Measurements from ENCODE around the gene SLC48A1. TPM values are rescaled to one million over a fixed set of nuclear protein-coding genes. Genes with fewer than 3 reads are reported as not detected.
A peak's percentile ranks its signal among the peaks of the same experiment; 100 is the strongest.

The SLC48A1 gene
- total RNA-seq, 1 experiment from 2014 or later, result 20.0 TPM

DNA sequence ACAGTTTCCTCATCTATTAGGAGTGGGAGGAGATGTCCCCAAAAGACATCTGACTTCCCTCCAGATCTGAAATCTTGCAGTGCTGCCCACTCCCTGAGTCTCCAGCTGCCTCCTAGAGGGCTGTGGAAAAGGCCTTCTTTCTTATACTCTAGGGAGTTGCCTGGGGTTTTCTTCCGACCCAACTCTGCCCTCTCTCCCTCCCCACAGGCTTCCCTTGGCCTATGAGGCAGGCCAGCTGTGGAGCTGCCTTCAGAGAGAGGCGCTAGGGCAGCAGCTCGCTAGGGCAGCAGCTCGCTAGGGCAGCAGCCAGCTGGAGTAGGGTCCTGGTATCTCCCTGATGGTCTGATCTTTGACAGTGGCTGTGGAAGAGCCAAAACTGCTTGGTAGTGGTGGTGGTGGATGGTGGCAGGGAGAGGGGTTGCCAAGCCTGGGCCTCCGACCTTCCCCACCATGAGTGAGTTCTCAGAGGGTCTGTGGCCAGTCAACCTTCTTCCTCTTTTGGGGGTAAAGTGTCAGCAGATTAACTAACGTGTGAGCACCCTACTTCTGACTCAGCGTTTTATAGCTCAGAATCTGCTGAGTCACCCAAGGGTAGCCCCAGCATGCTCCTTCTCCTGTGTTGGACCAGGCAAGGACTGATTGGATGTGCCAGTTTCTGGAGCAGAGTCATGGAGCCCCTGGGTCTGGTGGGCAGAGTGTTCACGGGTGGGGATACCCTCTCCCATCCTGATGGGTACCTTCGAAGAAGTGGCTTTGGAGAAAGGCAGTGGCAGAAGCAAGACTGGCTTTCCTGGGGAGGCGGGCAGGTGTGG is 2.3 kb downstream of the SLC48A1 start:
- H3K4me2 ChIP-seq (ENCODE audit: low read length), result peak overlapping the region; percentile 99
- H3K36me3 ChIP-seq (ENCODE audit: control insufficient read depth in 1 of 2, insufficient read depth in 2 of 2, low read length in 2 of 2), result no peaks in the 10 kb centered on the region
- CTCF ChIA-PET, result interaction anchor here (4.0 to 5.4 kb wide), 3 partner anchors 8 to 63 kb away, joined by 25 to 70 read pairs (median 30); no protein-coding TSS in a partner anchor
- H3K9ac ChIP-seq (ENCODE audit: low read length), result no peak overlapping the region
- H3K9me3 ChIP-seq (ENCODE audit: control insufficient read depth in 1 of 2, insufficient read depth in 1 of 2, low read depth in 1 of 2, low read length in 2 of 2), result no peaks in the 10 kb centered on the region
- no peaks in the 10 kb centered on the region for H4K20me1 ChIP-seq (ENCODE audit: insufficient read depth)
- RAD21 ChIA-PET (ENCODE audit: low non-redundant PET in 1 of 2, low total read pairs in 2 of 2, uncharacterized antibody in 2 of 2, unreplicated experiment in 2 of 2), result interaction anchor here in 1 of 2 experiments (1.2 kb wide), 1 partner anchor 60 kb away, joined by 3 read pairs; no protein-coding TSS in a partner anchor
- DNase-seq (ENCODE audit: low read depth, low spot score) (no peak), ATAC-seq (no peak)
- H3K27me3 ChIP-seq (ENCODE audit: insufficient read depth, low read length), result no peaks in the 10 kb centered on the region
- peaks cover 24% of the 10 kb centered on the region for H3K79me2 ChIP-seq (ENCODE audit: insufficient read depth, low read length)
- POLR2A ChIA-PET, result no interaction called here
- peaks cover 19 to 51% of the 10 kb centered on the region in 2 experiments for H3K4me1 ChIP-seq (ENCODE audit: control insufficient read depth in 1 of 2, insufficient read depth in 2 of 2, low read length in 2 of 2)
- H3K4me3 ChIP-seq (replicated peaks in 1 of 2; ENCODE audit: low read depth in 1 of 2, low read length in 2 of 2), result no peak overlapping the region
- BruUV-seq (replicated peaks), result no TSS peak
- no peaks in the 10 kb centered on the region for H3K9me2 ChIP-seq (ENCODE audit: insufficient read depth)
- H2AFZ ChIP-seq (ENCODE audit: low read depth, low read length, poor library complexity, severe bottlenecking), result no peak overlapping the region
- H3K27ac ChIP-seq (ENCODE audit: low read depth, low read length), result no peak overlapping the region
- intact Hi-C loops (cut with micrococcal nuclease), result loop anchor here (5.0 to 10.0 kb wide), 2 partner anchors 62 to 741 kb away; no protein-coding TSS in a partner anchor
- TF ChIP-seq ZNF274 (IDR thresholded peaks at IDR 0.05; ENCODE audit: low read depth, low read length), result no peak
- no peak for TF ChIP-seq CEBPB (IDR thresholded peaks at IDR 0.05; ENCODE audit: low read depth)
- TF ChIP-seq EGR1 (IDR thresholded peaks at IDR 0.05; ENCODE audit: low read depth), result no peak
- no peak for TF ChIP-seq CBX3 (IDR thresholded peaks at IDR 0.05; ENCODE audit: low read depth)
- no peak for TF ChIP-seq TCF7L2 (IDR thresholded peaks at IDR 0.05; ENCODE audit: borderline replicate concordance, extremely low read depth, insufficient read depth, insufficient read length)
- TF ChIP-seq, protein P1, sequence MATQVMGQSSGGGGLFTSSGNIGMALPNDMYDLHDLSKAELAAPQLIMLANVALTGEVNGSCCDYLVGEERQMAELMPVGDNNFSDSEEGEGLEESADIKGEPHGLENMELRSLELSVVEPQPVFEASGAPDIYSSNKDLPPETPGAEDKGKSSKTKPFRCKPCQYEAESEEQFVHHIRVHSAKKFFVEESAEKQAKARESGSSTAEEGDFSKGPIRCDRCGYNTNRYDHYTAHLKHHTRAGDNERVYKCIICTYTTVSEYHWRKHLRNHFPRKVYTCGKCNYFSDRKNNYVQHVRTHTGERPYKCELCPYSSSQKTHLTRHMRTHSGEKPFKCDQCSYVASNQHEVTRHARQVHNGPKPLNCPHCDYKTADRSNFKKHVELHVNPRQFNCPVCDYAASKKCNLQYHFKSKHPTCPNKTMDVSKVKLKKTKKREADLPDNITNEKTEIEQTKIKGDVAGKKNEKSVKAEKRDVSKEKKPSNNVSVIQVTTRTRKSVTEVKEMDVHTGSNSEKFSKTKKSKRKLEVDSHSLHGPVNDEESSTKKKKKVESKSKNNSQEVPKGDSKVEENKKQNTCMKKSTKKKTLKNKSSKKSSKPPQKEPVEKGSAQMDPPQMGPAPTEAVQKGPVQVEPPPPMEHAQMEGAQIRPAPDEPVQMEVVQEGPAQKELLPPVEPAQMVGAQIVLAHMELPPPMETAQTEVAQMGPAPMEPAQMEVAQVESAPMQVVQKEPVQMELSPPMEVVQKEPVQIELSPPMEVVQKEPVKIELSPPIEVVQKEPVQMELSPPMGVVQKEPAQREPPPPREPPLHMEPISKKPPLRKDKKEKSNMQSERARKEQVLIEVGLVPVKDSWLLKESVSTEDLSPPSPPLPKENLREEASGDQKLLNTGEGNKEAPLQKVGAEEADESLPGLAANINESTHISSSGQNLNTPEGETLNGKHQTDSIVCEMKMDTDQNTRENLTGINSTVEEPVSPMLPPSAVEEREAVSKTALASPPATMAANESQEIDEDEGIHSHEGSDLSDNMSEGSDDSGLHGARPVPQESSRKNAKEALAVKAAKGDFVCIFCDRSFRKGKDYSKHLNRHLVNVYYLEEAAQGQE (IDR thresholded peaks at IDR 0.05; ENCODE audit: low read depth), result no peak
- no peak for TF ChIP-seq ZFX (IDR thresholded peaks at IDR 0.05)
- TF ChIP-seq SRF (IDR thresholded peaks at IDR 0.05; ENCODE audit: low read depth), result no peak
- no peak for TF ChIP-seq YY1 (IDR thresholded peaks at IDR 0.05; ENCODE audit: extremely low read depth, insufficient replicate concordance, low read depth, low read length)
- TF ChIP-seq, protein P2, sequence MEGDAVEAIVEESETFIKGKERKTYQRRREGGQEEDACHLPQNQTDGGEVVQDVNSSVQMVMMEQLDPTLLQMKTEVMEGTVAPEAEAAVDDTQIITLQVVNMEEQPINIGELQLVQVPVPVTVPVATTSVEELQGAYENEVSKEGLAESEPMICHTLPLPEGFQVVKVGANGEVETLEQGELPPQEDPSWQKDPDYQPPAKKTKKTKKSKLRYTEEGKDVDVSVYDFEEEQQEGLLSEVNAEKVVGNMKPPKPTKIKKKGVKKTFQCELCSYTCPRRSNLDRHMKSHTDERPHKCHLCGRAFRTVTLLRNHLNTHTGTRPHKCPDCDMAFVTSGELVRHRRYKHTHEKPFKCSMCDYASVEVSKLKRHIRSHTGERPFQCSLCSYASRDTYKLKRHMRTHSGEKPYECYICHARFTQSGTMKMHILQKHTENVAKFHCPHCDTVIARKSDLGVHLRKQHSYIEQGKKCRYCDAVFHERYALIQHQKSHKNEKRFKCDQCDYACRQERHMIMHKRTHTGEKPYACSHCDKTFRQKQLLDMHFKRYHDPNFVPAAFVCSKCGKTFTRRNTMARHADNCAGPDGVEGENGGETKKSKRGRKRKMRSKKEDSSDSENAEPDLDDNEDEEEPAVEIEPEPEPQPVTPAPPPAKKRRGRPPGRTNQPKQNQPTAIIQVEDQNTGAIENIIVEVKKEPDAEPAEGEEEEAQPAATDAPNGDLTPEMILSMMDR (IDR thresholded peaks at IDR 0.05 in 2 of 3, conservative IDR thresholded peaks at IDR 0.05 in 1 of 3; ENCODE audit: borderline replicate concordance in 1 of 3, insufficient read depth in 1 of 3, low read depth in 2 of 3, low read length in 2 of 3), result no peak
- TF ChIP-seq POLR2AphosphoS5 (IDR thresholded peaks at IDR 0.05; ENCODE audit: low read depth, low read length), result no peak
- no peak for TF ChIP-seq EZH2 (IDR thresholded peaks at IDR 0.05)
- TF ChIP-seq, protein P3, sequence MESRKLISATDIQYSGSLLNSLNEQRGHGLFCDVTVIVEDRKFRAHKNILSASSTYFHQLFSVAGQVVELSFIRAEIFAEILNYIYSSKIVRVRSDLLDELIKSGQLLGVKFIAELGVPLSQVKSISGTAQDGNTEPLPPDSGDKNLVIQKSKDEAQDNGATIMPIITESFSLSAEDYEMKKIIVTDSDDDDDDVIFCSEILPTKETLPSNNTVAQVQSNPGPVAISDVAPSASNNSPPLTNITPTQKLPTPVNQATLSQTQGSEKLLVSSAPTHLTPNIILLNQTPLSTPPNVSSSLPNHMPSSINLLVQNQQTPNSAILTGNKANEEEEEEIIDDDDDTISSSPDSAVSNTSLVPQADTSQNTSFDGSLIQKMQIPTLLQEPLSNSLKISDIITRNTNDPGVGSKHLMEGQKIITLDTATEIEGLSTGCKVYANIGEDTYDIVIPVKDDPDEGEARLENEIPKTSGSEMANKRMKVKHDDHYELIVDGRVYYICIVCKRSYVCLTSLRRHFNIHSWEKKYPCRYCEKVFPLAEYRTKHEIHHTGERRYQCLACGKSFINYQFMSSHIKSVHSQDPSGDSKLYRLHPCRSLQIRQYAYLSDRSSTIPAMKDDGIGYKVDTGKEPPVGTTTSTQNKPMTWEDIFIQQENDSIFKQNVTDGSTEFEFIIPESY (IDR thresholded peaks at IDR 0.05; ENCODE audit: extremely low read depth, insufficient replicate concordance, low read length), result no peak
- no peak for TF ChIP-seq FOSL1 (IDR thresholded peaks at IDR 0.05; ENCODE audit: low read depth)
- no peak for TF ChIP-seq ELF1 (IDR thresholded peaks at IDR 0.05; ENCODE audit: borderline replicate concordance, low read depth)
- TF ChIP-seq, protein P4, sequence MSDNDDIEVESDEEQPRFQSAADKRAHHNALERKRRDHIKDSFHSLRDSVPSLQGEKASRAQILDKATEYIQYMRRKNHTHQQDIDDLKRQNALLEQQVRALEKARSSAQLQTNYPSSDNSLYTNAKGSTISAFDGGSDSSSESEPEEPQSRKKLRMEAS (IDR thresholded peaks at IDR 0.05), result no peak
- TF ChIP-seq EZH2phosphoT487 (IDR thresholded peaks at IDR 0.05; ENCODE audit: borderline replicate concordance), result no peak
- TF ChIP-seq, protein P5, sequence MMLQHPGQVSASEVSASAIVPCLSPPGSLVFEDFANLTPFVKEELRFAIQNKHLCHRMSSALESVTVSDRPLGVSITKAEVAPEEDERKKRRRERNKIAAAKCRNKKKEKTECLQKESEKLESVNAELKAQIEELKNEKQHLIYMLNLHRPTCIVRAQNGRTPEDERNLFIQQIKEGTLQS (IDR thresholded peaks at IDR 0.05), result no peak
